Neural progenitor cell (in vitro differentiated cells): ENCODE results near the gene FARS2. TPM values are rescaled to one million over a fixed set of nuclear protein-coding genes. Genes with fewer than 3 reads are reported as not detected.

ENCODE experiments used
- DNase-seq: peaks from one replicate; pipeline ENCODE4 v3.0.0-alpha.2; 2016; ENCODE audit warnings: low spot score
- H2AFZ ChIP-seq: fragments of 200-600 bp; sonication (generic); replicated peaks from 2 replicates; pipeline ENCODE4 v1.6.1; 2016; ENCODE audit warnings: antibody characterized with exemption
- H3F3A ChIP-seq: fragments of 200-600 bp; sonication (generic); 2 replicates; pipeline ENCODE4 v1.6.1; 2016; ENCODE audit warnings: antibody characterized with exemption, low read depth
- H3K27ac ChIP-seq: fragments of 200-600 bp; sonication (generic); 2 replicates; pipeline ENCODE4 v1.5.1; 2016; ENCODE audit warnings: mild to moderate bottlenecking
- H3K27me3 ChIP-seq: fragments of 200-600 bp; sonication (generic); 2 replicates; pipeline ENCODE4 v1.6.1; 2016; ENCODE audit warnings: mild to moderate bottlenecking, moderate library complexity
- H3K36me3 ChIP-seq: fragments of 200-600 bp; sonication (generic); 2 replicates; pipeline ENCODE4 v1.5.1; 2016
- H3K4me1 ChIP-seq: fragments of 200-600 bp; sonication (generic); 2 replicates; pipeline ENCODE4 v1.6.1; 2016; ENCODE audit warnings: mixed run types
- H3K4me2 ChIP-seq: fragments of 200-600 bp; sonication (generic); 2 replicates; pipeline ENCODE4 v1.6.1; 2016
- H3K4me3 ChIP-seq: fragments of 200-600 bp; sonication (generic); 2 replicates; pipeline ENCODE4 v1.5.1; 2016
- H3K79me2 ChIP-seq: fragments of 200-600 bp; sonication (generic); 2 replicates; pipeline ENCODE4 v1.6.1; 2016; ENCODE audit warnings: low read depth
- H3K9ac ChIP-seq: fragments of 200-600 bp; sonication (generic); 2 replicates; pipeline ENCODE4 v1.6.1; 2016
- H3K9me3 ChIP-seq: fragments of 200-600 bp; sonication (generic); 2 replicates; pipeline ENCODE4 v1.5.1; 2016; ENCODE audit warnings: low read depth
- H4K20me1 ChIP-seq: fragments of 200-600 bp; sonication (generic); 2 replicates; pipeline ENCODE4 v1.6.1; 2016; ENCODE audit warnings: low read depth
- H3K27ac Mint-ChIP-seq: 3 replicates; pipeline ENCODE4 v1.8.0; 2021; ENCODE audit warnings: mixed read lengths
- H3K27me3 Mint-ChIP-seq: 2 replicates; pipeline ENCODE4 v1.8.0; 2022; ENCODE audit warnings: low read depth, mild to moderate bottlenecking, inconsistent platforms, moderate library complexity, mixed read lengths; ENCODE audit not compliant: insufficient read depth
- H3K36me3 Mint-ChIP-seq: 3 replicates; pipeline ENCODE4 v1.8.0; 2021; ENCODE audit warnings: mixed read lengths
- H3K4me1 Mint-ChIP-seq: 3 replicates; pipeline ENCODE4 v1.8.0; 2021; ENCODE audit warnings: mixed read lengths
- H3K4me3 Mint-ChIP-seq: 3 replicates; pipeline ENCODE4 v1.8.0; 2021; ENCODE audit warnings: mild to moderate bottlenecking, moderate library complexity, mixed read lengths
- H3K9me3 Mint-ChIP-seq: 3 replicates; pipeline ENCODE4 v1.8.0; 2020; ENCODE audit warnings: mixed read lengths
- EZH2 ChIP-seq: fragments of 200-600 bp; sonication (generic); IDR thresholded peaks from 2 replicates; pipeline ENCODE4 v1.6.1; 2017; ENCODE audit warnings: antibody characterized with exemption, mild to moderate bottlenecking, moderate library complexity
- EZH2phosphoT487 ChIP-seq: fragments of 200-600 bp; sonication (generic); IDR thresholded peaks from 2 replicates; pipeline ENCODE4 v1.6.1; 2017; ENCODE audit warnings: antibody characterized with exemption
- total RNA-seq: library from RNA; depleted of rRNA; stranded (reverse); fragments of >200 nt; gene quantifications from 2 replicates; pipeline ENCODE4 v1.2.3, GENCODE V29; 2015; ENCODE audit warnings: low replicate concordance
- TF ChIP-seq, protein P1 (sequence below): fragments of 200-600 bp; sonication (generic); IDR thresholded peaks from 2 replicates; pipeline ENCODE4 v1.5.1; 2017; ENCODE audit warnings: antibody characterized with exemption, mild to moderate bottlenecking

The FARS2 gene
- total RNA-seq, 1 donor from 2014 or later, result 10.8 TPM

DNA sequence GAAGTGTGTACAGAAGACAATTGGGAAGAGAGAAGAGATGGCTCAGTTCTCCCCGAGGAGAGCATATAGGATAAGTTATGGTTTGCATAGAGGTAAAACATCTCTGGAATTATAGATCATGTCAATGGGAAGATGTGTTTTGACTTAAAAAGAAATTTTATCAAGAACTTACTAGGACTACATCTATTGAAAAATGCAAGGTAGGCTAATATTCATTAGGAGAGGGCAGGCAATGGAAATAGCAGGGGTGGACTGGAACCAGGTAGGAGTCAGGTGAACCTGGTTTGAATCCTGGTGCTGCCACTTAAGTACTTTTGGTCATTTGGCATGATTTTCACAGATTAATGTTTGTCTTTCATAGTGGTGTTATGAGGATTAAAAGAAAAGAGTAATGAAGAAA, 96.2 kb downstream of the FARS2 start:
- H3K4me1 Mint-ChIP-seq, result no peaks in the 10 kb centered on the region
- peaks cover 3% of the 10 kb centered on the region for H3K27me3 Mint-ChIP-seq
- H3K9me3 Mint-ChIP-seq, result no peaks in the 10 kb centered on the region

DNA sequence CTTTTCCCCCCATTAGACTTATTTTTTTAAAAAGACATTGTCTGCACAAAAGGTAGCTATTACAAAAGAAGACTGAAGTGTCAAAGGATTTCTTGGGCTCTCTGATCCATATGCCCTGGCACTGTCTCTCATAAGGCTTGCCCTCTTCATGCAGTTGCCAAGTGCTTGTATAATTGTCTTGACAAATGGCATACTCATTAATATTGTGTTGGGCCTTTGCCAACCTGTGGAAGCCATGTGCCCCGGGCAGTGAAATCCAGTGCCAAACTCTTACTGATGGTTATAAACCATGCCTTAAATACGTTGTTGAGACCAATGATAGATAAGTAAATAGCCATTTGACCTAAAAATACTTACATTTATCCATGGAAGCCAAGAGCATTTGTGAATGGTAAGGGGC, 98.1 kb downstream of the FARS2 start:
- Mint-ChIP-seq H3K36me3 (peaks cover 2% of the 10 kb centered on the region), H3K27me3 (peaks cover 3% of the 10 kb centered on the region), H3K27ac (no peak overlapping the region), H3K4me3 (no peak overlapping the region), H3K9me3 (no peaks in the 10 kb centered on the region), H3K4me1 (no peaks in the 10 kb centered on the region)
- TF ChIP-seq EZH2, result no peak
- TF ChIP-seq, protein P1, sequence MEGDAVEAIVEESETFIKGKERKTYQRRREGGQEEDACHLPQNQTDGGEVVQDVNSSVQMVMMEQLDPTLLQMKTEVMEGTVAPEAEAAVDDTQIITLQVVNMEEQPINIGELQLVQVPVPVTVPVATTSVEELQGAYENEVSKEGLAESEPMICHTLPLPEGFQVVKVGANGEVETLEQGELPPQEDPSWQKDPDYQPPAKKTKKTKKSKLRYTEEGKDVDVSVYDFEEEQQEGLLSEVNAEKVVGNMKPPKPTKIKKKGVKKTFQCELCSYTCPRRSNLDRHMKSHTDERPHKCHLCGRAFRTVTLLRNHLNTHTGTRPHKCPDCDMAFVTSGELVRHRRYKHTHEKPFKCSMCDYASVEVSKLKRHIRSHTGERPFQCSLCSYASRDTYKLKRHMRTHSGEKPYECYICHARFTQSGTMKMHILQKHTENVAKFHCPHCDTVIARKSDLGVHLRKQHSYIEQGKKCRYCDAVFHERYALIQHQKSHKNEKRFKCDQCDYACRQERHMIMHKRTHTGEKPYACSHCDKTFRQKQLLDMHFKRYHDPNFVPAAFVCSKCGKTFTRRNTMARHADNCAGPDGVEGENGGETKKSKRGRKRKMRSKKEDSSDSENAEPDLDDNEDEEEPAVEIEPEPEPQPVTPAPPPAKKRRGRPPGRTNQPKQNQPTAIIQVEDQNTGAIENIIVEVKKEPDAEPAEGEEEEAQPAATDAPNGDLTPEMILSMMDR, result no peak
- Histone ChIP-seq H4K20me1 (no peaks in the 10 kb centered on the region), H3K4me1 (no peaks in the 10 kb centered on the region), H3K4me3 (no peak overlapping the region), H3K79me2 (no peaks in the 10 kb centered on the region), H3K9me3 (no peaks in the 10 kb centered on the region), H3F3A (no peaks in the 10 kb centered on the region), H3K4me2 (no peak overlapping the region), H3K27me3 (no peaks in the 10 kb centered on the region), H3K27ac (no peak overlapping the region), H3K36me3 (no peaks in the 10 kb centered on the region), H3K9ac (no peak overlapping the region), H2AFZ (no peak overlapping the region)
- DNase-seq, result no peak

More for the DNA sequence above, 96.2 kb downstream of the FARS2 start:
- Histone ChIP-seq H3K36me3 (no peaks in the 10 kb centered on the region), H3K27ac (no peak overlapping the region), H3K27me3 (no peaks in the 10 kb centered on the region), H3K4me3 (no peak overlapping the region), H3K9me3 (no peaks in the 10 kb centered on the region), H4K20me1 (no peaks in the 10 kb centered on the region), H3K79me2 (no peaks in the 10 kb centered on the region), H3K4me1 (no peaks in the 10 kb centered on the region), H2AFZ (no peak overlapping the region), H3K9ac (no peak overlapping the region), H3K4me2 (no peak overlapping the region), H3F3A (no peaks in the 10 kb centered on the region)
- DNase-seq, result no peak
- TF ChIP-seq EZH2phosphoT487 (no peak), EZH2 (no peak)
- TF ChIP-seq, protein P1, result no peak
- H3K4me3 Mint-ChIP-seq, result no peak overlapping the region
- H3K27ac Mint-ChIP-seq, result no peak overlapping the region
- H3K36me3 Mint-ChIP-seq, result peaks cover 2% of the 10 kb centered on the region

DNA sequence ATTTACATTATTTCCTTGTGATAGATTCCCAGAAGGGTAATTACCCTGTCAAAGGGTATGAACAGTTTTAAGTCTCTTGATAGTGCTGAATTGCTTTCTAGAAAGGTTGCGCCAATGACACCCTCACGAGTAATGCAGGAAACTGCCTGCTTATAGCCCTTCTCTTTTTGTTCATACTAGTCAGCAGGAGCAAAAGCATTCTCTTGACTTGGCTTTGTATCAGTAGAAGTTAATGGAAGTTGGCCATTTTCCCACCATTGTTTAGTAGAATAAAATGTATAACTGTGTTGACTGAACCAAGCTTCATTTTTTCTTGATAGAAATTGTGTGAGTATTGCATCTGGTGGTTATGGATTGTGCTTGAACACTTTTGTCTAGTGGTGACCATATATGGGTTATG, 100.1 kb downstream of the FARS2 start:
- Histone ChIP-seq H3F3A (no peaks in the 10 kb centered on the region), H3K4me2 (no peak overlapping the region), H3K27ac (no peak overlapping the region), H3K9ac (no peak overlapping the region), H3K36me3 (no peaks in the 10 kb centered on the region), H3K27me3 (no peaks in the 10 kb centered on the region), H2AFZ (no peak overlapping the region), H3K9me3 (no peaks in the 10 kb centered on the region), H3K4me3 (no peak overlapping the region), H3K79me2 (no peaks in the 10 kb centered on the region), H4K20me1 (no peaks in the 10 kb centered on the region), H3K4me1 (no peaks in the 10 kb centered on the region)
- Mint-ChIP-seq H3K36me3 (no peaks in the 10 kb centered on the region), H3K4me3 (no peak overlapping the region), H3K27ac (no peak overlapping the region), H3K9me3 (no peaks in the 10 kb centered on the region), H3K4me1 (no peaks in the 10 kb centered on the region), H3K27me3 (no peaks in the 10 kb centered on the region)
- TF ChIP-seq, protein P1, result no peak
- no peak for TF ChIP-seq EZH2
- no peak for TF ChIP-seq EZH2phosphoT487
- DNase-seq, result no peak
